NCI-H345 (cell line): Measurements from ENCODE around the gene KPNA2.
"Not testable (repeated sequence)": the region's sequence is repeated elsewhere in the genome, so short reads cannot be mapped to it uniquely, and the experiment has no call there.

ENCODE experiments used
- DNase-seq: peaks from one replicate; lab custom pipeline; 2025; lab: John Stamatoyannopoulos, UW

KPNA2 gene

GRCh38 chr17:68061512-68062313 is 26.2 kb downstream of the KPNA2 start:
- no peak for DNase-seq

GRCh38 chr17:68065366-68065765 is 29.8 kb downstream of the KPNA2 start:
- DNase-seq = not testable (repeated sequence)

- not testable (repeated sequence) for DNase-seq
Observed at GRCh38 chr17:68068512-68068911, 33.0 kb downstream of the KPNA2 start.

- DNase-seq = not testable (repeated sequence)
Observed at GRCh38 chr17:68070582-68071444, 35.3 kb downstream of the KPNA2 start.

GRCh38 chr17:68074279-68074678 is 38.7 kb downstream of the KPNA2 start:
- DNase-seq = no peak

GRCh38 chr17:68075953-68076607 is 40.5 kb downstream of the KPNA2 start:
- not testable (repeated sequence) for DNase-seq

- DNase-seq = not testable (repeated sequence)
Observed at GRCh38 chr17:68077498-68077897, 42.0 kb downstream of the KPNA2 start.

- DNase-seq = no peak
Observed at GRCh38 chr17:68080411-68081150, 45.0 kb downstream of the KPNA2 start.

GRCh38 chr17:68081305-68082265 is 46.0 kb downstream of the KPNA2 start:
- DNase-seq = not testable (repeated sequence)

GRCh38 chr17:68085771-68086381 is 50.3 kb downstream of the KPNA2 start:
- DNase-seq = no peak

- DNase-seq = not testable (repeated sequence)
Observed at GRCh38 chr17:68086666-68087065, 51.1 kb downstream of the KPNA2 start.

- DNase-seq = not testable (repeated sequence)
Observed at GRCh38 chr17:68087131-68087623, 51.6 kb downstream of the KPNA2 start.

GRCh38 chr17:68087851-68088250 is 52.3 kb downstream of the KPNA2 start:
- no peak for DNase-seq

- DNase-seq = peak; percentile 32
Observed at GRCh38 chr17:68089881-68090280, 54.3 kb downstream of the KPNA2 start.

- no peak for DNase-seq
Observed at GRCh38 chr17:68094481-68095078, 59.0 kb downstream of the KPNA2 start.

- no peak for DNase-seq
Observed at GRCh38 chr17:68095205-68095811, 59.8 kb downstream of the KPNA2 start.

- no peak for DNase-seq
Observed at GRCh38 chr17:68096111-68096510, 60.6 kb downstream of the KPNA2 start.
